Activated naive CD8-positive, alpha-beta T cell (primary cell): ENCODE results near the gene GALNS.
"Not testable (repeated sequence)": the region's sequence is repeated elsewhere in the genome, so short reads cannot be mapped to it uniquely, and the experiment has no call there.

Source experiments
- H3K27ac Mint-ChIP-seq: one replicate; pipeline ENCODE4 v1.8.0; 2021; ENCODE audit warnings: mixed read lengths
- H3K27me3 Mint-ChIP-seq: one replicate; pipeline ENCODE4 v1.8.0; 2021; ENCODE audit warnings: mixed read lengths
- H3K36me3 Mint-ChIP-seq: one replicate; pipeline ENCODE4 v1.8.0; 2021; ENCODE audit warnings: mixed read lengths
- H3K4me1 Mint-ChIP-seq: one replicate; pipeline ENCODE4 v1.8.0; 2021; ENCODE audit warnings: low read depth, mixed read lengths
- H3K4me3 Mint-ChIP-seq: one replicate; pipeline ENCODE4 v1.8.0; 2021; ENCODE audit warnings: mild to moderate bottlenecking, mixed read lengths
- H3K9me3 Mint-ChIP-seq: one replicate; pipeline ENCODE4 v1.8.0; 2021; ENCODE audit warnings: low read depth, mixed read lengths

Gene GALNS

GRCh38 chr16:88830258-88830657 is 26.5 kb downstream of the GALNS start:
- Mint-ChIP-seq H3K27ac (no peak overlapping the region), H3K27me3 (no peaks in the 10 kb centered on the region), H3K36me3 (no peaks in the 10 kb centered on the region), H3K9me3 (no peaks in the 10 kb centered on the region), H3K4me1 (no peaks in the 10 kb centered on the region), H3K4me3 (no peak overlapping the region)

GRCh38 chr16:88828711-88829110 is 28.0 kb downstream of the GALNS start:
- Mint-ChIP-seq H3K4me1 (no peaks in the 10 kb centered on the region), H3K4me3 (no peak overlapping the region), H3K9me3 (no peaks in the 10 kb centered on the region), H3K27me3 (no peaks in the 10 kb centered on the region), H3K27ac (no peak overlapping the region), H3K36me3 (no peaks in the 10 kb centered on the region)

DNA sequence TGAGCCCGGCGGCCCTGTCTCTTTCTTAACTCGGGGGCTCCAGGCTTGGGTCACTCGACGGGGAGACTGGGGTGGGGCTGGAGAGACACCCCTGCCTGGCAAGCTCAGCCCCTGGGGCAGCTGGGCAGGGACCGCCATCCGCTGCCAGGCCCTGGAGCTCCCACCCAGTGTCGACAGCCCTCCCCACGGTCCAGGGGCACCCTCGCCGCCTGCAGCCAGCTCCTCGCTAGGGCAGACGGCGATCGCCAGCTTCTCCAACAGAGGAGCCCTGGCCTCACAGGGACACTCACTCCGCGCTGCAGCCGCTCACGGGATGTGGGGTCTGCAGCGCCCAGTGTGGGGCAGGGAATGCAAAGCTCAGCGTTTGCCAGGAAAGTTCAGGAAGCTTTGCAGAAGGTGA is 29.0 kb downstream of the GALNS start:
- Mint-ChIP-seq H3K4me3 (no peak overlapping the region), H3K9me3 (no peaks in the 10 kb centered on the region), H3K27me3 (no peaks in the 10 kb centered on the region), H3K27ac (no peak overlapping the region), H3K4me1 (no peaks in the 10 kb centered on the region), H3K36me3 (no peaks in the 10 kb centered on the region)

DNA sequence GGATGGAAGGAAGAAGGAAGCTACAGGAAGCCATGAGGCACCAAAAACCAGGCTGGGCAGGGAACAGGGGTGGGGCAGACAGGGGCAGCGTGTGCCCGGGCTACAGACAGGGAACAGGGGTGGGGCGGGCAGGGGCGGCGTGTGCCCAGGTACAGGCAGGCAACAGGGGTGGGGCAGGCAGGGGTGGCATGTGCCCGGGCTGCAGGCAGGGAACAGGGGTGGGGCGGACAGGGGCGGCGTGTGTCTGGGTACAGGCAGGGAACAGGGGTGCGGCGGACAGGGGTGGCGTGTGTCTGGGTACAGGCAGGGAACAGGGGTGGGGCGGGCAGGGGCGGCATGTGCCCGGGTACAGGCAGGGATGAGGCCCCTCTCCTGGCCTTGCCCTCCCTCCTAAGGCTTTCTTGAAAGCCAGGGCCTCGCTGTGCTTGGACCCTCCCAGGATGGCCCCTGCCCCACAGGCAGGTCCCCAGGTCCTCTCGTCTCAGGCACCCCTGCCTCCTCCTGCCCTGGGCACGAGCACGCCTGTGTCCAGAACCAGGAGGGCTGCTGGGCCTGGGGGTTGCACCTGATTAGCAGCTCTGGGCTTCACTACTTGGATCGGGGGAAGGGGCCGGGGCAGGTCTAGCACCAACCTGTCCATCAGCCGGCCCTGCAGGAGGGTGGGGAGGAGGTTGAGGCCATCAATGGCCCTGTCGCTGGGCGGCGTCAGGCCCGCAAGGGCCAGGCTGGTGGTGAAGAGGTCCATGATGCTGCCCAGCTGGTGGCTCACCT is 30.5 kb downstream of the GALNS start:
- Mint-ChIP-seq H3K4me1 (no peaks in the 10 kb centered on the region), H3K4me3 (no peak overlapping the region), H3K9me3 (no peaks in the 10 kb centered on the region), H3K27ac (no peak overlapping the region), H3K36me3 (no peaks in the 10 kb centered on the region), H3K27me3 (no peaks in the 10 kb centered on the region)

GRCh38 chr16:88825146-88825545 is 31.6 kb downstream of the GALNS start:
- no peaks in the 10 kb centered on the region for H3K36me3 Mint-ChIP-seq
- no peaks in the 10 kb centered on the region for H3K9me3 Mint-ChIP-seq
- no peak overlapping the region for H3K27ac Mint-ChIP-seq
- no peaks in the 10 kb centered on the region for H3K27me3 Mint-ChIP-seq
- no peak overlapping the region for H3K4me3 Mint-ChIP-seq
- no peaks in the 10 kb centered on the region for H3K4me1 Mint-ChIP-seq

GRCh38 chr16:88824256-88825077 is 32.3 kb downstream of the GALNS start:
- Mint-ChIP-seq H3K9me3 (no peaks in the 10 kb centered on the region), H3K4me1 (no peaks in the 10 kb centered on the region), H3K36me3 (no peaks in the 10 kb centered on the region), H3K27me3 (no peaks in the 10 kb centered on the region), H3K4me3 (no peak overlapping the region), H3K27ac (no peak overlapping the region)

- H3K27me3 Mint-ChIP-seq, H3K4me3 Mint-ChIP-seq, H3K36me3 Mint-ChIP-seq, H3K4me1 Mint-ChIP-seq, H3K27ac Mint-ChIP-seq, H3K9me3 Mint-ChIP-seq: not testable (repeated sequence)
Measured at GRCh38 chr16:88823646-88824045, 33.1 kb downstream of the GALNS start.

DNA sequence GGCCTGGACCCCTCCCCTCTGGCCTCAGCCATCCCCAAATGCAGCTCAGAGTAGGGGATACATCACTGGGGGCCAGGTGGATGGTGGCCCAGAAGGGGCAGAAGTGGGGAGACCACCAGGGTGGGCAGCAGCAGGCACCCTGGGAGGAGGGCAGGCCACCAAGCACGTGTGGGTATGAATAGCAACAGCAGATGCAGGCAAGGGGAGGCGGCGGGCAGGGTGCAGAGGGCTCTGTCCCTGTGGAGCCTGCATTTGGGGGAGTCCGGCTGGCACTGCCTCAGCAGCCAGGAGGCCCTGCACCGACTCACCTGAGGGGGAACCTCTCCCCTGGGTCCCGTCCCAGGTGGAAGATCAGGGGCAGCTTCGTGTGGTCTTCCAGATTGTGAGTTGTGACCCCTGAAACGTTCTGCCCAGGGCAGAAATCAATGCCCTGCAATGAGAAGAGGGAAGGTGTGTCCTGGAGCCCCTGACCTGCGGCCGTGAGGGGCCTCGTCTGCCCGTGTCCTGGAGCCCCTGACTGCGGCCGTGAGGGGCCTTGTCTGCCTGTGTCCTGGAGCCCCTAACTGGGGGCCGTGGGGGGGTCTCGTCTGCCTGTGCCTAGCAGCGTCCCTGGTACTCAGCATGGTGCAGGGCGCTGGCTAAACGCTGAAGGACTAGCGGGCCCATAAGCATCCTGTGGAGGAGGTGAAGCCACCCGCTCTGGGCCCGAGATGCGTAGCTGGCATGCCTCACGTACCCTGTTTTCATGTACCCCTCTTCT is 34.3 kb downstream of the GALNS start:
- H3K36me3 Mint-ChIP-seq = no peaks in the 10 kb centered on the region
- no peaks in the 10 kb centered on the region for H3K9me3 Mint-ChIP-seq
- H3K4me3 Mint-ChIP-seq = no peak overlapping the region
- H3K4me1 Mint-ChIP-seq = no peaks in the 10 kb centered on the region
- H3K27me3 Mint-ChIP-seq = no peaks in the 10 kb centered on the region
- H3K27ac Mint-ChIP-seq = no peak overlapping the region

DNA sequence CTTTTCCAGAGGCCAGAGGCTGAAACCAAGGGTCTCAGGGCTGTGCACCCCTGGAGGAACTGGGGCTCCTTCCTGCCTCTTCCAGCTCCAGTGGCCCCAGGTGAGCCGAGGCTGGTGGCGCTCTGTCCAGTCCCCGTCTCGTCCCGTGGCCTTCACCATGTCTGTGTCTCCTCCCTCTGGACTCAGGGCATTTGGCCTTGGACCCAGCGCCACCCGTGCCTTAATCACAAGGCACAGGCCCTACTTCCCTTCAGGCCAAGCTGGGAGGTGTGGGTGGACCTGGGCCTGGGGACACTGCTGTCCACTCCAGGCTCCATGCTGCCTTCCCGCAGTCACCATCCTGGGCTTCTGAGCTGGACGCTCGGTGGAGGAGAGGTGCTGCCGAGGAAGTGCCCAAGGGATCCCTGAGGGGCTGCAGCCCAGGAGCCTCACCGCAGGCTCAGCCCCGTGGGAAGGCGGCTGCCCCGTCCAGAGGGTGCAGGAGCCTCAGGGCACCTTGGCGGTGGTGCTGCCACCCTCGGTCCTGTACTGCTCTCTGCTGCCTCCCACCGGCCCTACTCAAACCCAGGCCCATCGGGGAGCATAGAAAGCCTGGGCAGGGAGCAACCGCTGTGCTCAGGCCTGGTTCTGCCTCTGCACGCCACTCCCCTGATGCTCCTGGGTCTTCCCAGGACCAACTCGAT is 35.4 kb downstream of the GALNS start:
- Mint-ChIP-seq H3K9me3 (no peaks in the 10 kb centered on the region), H3K4me1 (no peaks in the 10 kb centered on the region), H3K36me3 (no peaks in the 10 kb centered on the region), H3K27me3 (no peaks in the 10 kb centered on the region), H3K4me3 (no peak overlapping the region), H3K27ac (no peak overlapping the region)

DNA sequence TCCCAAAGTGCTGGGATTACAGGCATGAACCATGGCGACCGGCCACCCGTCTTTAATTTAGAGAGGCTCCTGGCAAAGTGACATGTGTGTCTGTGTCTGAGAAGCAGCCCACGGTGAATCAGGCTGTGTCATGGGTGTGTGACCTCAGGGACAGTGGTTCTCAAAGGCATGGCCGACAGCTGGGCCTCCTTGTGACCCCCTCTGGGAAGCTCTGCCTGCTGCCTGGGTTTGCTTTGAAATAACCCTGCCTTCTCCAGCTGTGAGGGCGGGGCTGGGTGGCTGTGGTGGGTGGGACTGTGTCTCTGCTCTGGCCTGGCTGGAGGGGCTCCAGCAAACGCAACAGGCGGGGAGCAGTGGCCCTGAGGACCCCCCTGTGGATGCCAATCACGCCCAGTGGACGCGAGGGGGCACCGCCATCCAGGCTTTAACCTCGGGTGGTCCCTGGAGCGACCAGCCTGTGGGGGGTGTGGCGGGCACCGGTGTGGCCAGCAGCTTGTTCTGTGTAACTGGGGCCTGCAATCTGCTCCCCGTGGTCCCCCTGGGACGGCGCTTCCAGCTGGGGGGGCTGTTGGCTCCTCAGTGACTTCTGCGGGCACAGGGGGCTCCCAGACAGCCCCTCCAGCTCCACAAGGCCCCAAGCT is 36.2 kb downstream of the GALNS start:
- Mint-ChIP-seq H3K9me3 (no peaks in the 10 kb centered on the region), H3K4me3 (no peak overlapping the region), H3K27ac (no peak overlapping the region), H3K4me1 (no peaks in the 10 kb centered on the region), H3K36me3 (no peaks in the 10 kb centered on the region), H3K27me3 (no peaks in the 10 kb centered on the region)

- Mint-ChIP-seq H3K27ac (no peak overlapping the region), H3K4me1 (no peaks in the 10 kb centered on the region), H3K4me3 (no peak overlapping the region), H3K27me3 (no peaks in the 10 kb centered on the region), H3K9me3 (no peaks in the 10 kb centered on the region), H3K36me3 (no peaks in the 10 kb centered on the region)
Measured at GRCh38 chr16:88819126-88819525, 37.6 kb downstream of the GALNS start.

GRCh38 chr16:88818575-88818874 is 38.2 kb downstream of the GALNS start:
- H3K27me3 Mint-ChIP-seq = no peaks in the 10 kb centered on the region
- H3K27ac Mint-ChIP-seq = no peak overlapping the region
- no peak overlapping the region for H3K4me3 Mint-ChIP-seq
- H3K4me1 Mint-ChIP-seq = no peaks in the 10 kb centered on the region
- H3K9me3 Mint-ChIP-seq = no peaks in the 10 kb centered on the region
- no peaks in the 10 kb centered on the region for H3K36me3 Mint-ChIP-seq

GRCh38 chr16:88817785-88818574 is 38.8 kb downstream of the GALNS start:
- Mint-ChIP-seq H3K9me3 (no peaks in the 10 kb centered on the region), H3K36me3 (no peaks in the 10 kb centered on the region), H3K27me3 (no peaks in the 10 kb centered on the region), H3K4me3 (no peak overlapping the region), H3K4me1 (no peaks in the 10 kb centered on the region), H3K27ac (no peak overlapping the region)
